HTR-8/SVneo (cell line): Measurements from ENCODE around the gene TRERF1.
A peak's percentile ranks its signal among the peaks of the same experiment; 100 is the strongest.
"Not testable (repeated sequence)": the region's sequence is repeated elsewhere in the genome, so short reads cannot be mapped to it uniquely, and the experiment has no call there.

Source experiments
- DNase-seq: peaks from one replicate; pipeline ENCODE4 v3.0.0; 2011; ENCODE audit warnings: low spot score, mixed read lengths; ENCODE audit not compliant: insufficient read length
- FAIRE-seq: peaks from 2 replicates; lab custom pipeline; 2011; peaks lifted over from hg19 to GRCh38; lab: Jason Lieb, UNC

The TRERF1 gene

DNA sequence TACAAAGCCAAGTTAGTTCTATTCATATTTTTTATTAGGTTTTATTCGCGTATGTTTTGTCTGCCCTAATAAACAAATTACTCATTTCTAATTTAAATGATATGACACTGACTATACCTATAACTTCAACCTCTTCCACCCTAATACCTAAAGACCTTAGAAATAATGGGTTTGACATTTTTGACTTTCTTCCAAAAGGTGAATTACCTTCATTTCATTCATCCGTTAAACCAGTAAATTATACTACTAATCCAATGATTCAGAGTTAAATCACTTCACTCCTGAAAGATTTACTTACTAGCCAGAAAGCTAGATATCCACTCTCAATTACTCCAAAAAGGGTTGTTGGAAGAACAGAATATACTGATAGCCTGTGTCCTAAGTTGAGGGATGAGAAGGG is 239.3 kb downstream of the TRERF1 start:
- no peak for FAIRE-seq
- no peak for DNase-seq

DNA sequence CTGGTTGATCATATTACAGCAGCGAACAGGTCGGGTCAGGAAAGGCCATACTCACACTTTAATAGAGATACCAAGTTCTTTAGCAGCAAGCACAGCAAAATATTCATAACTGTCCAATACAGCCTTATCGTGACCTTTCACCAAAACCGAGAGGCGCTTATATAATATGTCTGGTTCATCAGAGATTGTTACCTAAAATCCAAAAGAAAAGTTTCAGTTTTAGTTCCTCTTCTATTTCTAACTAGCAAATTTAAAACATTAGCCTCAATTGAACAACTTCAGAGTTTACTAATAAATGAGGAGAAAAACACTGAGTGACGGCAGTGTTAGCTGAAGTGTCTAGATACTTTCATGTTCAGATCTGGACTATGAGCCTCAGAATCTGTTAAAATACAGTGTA is 240.0 kb downstream of the TRERF1 start:
- DNase-seq (no peak), FAIRE-seq (no peak)

DNA sequence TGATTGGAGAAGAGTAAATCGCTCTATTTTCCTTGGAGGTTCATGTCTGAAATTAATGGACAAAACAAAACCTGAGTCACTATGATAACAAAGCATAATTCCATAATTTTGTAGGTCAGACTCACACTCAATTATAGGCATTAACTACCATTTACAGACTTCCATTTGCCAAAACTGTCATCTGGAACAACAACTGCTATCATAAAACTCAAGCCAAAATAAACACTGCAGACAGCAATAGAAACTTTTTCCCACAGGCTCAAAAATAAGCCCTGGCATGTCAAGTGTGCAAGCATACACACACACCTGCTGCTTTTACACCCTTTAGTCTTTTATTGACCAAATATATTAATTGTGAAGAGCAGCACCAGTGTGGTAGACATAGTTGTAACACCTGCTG is 241.2 kb downstream of the TRERF1 start:
- FAIRE-seq, result no peak

DNA sequence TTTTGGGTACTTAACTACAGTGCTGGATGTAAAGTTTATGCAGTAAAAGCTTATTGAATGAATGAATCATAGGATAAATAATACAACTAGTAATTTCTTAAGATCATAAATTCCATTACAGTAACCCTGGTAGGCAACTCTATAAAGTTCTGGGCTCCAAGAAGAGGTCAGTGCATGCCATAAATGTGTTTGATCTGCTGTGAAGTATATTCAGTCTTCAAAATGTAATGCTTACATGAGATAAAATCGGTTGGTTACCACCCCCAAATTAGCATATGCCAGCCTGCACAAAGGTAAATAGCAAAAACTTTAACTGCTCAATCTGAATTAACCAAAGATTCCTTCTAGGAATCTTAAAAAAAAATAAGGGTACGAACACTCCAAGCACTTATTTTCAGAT is 244.2 kb downstream of the TRERF1 start:
- not testable (repeated sequence) for DNase-seq, FAIRE-seq

More for the DNA sequence above, 241.2 kb downstream of the TRERF1 start:
- no peak for DNase-seq

DNA sequence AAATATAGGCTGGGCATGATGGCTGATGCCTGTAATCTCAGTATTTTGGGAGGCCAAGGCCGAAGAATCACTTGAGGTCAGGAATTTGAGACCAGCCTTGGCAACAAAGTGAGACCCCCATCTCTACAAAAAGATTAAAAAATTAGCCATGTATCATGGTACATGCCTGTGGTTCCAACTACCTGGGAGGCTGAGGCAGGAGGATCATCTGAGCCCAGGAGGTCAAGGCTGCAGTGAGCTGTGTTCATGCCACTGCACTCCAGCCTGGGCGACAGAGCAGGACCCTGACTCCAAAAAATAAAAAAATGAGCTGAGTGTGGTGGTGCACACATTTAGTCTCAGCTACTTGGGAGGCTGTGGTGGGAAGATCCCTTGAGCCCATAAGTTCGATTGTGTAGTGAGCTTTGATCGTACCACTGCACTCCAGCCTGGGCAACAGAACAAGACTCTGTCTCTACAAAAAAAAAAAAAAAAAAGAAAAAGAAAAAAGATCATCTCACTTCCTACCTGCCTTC is 246.9 kb downstream of the TRERF1 start:
- no peak for DNase-seq
- no peak for FAIRE-seq

DNA sequence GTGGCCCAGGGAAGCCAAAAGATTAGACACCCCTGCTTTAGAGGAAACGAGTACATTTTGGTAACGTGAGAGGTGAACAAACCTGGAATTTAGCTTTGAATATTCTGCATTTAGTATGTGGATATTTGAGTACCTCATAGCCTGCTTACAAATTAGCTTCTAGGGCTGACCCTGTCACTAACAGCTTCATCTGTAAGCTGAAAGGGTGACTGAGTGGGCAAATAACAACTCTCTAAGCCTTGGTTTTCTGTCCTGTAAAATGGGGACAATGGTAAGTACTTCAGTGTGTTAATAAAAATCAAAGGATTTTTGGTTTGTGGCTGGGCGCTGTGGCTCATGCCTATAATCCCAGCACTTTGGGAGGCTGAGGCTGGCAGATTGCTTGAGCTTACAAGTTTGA is 248.5 kb downstream of the TRERF1 start:
- FAIRE-seq (no peak), DNase-seq (no peak)

DNA sequence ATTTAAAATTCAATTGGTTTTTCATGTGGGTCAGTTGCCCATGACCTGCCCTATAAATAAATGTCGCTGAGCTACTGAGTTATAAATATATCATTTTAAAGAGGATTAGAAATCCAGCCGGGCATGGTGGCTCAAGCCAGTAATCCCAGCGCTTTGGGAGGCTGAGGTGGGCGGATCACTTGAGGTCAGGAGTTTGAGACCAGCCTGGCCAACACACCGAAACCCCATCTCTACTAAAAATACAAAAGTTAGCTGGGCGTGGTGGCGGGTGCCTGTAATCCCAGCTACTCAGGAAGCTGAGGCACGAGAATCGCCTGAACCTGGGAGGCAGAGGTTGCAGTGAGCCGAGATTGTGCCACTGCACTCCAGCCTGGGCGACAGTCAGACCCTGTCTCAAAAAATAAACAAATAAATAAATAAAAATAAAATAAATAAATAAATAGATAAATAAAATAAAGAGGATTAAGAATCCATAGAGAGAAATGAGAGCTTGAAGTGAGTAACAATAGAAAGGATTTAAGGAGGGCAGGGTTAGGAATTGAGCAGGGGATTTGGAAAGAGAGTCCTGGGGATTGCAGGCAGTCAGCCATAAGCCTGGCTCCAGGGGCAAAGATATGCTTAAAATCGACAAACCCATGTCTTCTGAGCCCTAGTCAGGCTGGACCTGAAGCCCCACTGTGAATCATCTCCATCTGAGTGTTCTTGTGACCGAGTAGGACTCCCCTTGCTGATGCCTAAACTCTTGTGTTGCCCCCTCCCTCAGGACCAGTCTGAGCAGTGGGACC is 249.4 kb downstream of the TRERF1 start:
- not testable (repeated sequence) for FAIRE-seq

DNA sequence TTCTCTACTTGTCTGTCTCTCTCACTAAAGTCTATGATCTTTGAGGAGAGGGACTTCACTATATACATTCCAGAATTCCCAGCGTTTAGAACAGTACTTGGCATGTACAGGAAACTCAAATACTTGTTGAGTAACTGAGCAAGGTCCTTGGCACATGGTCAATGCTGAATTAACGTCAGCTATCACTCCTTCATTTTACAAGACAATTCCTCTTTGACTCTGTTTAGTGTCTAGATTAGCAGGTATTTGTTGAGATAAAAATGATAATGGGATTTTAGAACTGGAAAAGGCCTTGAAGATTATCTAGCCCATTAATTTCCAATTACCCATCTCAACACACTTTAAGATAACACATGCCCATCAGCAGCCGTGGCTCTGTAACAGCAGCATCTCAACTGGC is 250.3 kb downstream of the TRERF1 start:
- no peak for DNase-seq
- FAIRE-seq, result no peak

More for the DNA sequence above, 249.4 kb downstream of the TRERF1 start:
- not testable (repeated sequence) for DNase-seq

DNA sequence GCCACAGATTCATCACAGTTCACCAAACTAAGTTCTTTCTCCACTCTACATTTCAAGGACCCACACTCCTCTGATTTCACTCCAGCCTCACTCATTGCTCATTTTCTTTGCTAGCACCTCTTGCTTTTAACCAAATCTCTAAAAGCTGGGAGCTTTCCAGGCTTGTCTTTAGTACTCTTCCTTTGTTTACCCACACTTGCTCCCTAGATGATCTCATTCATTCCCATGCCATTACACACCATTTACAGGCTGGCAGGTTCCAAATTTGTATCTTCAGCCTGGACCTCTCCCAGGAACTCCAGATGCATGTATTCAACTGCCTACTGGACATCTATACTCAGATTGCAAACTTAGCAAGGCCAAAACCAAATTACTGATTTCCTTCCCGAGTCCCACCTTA is 251.7 kb downstream of the TRERF1 start:
- DNase-seq (no peak), FAIRE-seq (no peak)

DNA sequence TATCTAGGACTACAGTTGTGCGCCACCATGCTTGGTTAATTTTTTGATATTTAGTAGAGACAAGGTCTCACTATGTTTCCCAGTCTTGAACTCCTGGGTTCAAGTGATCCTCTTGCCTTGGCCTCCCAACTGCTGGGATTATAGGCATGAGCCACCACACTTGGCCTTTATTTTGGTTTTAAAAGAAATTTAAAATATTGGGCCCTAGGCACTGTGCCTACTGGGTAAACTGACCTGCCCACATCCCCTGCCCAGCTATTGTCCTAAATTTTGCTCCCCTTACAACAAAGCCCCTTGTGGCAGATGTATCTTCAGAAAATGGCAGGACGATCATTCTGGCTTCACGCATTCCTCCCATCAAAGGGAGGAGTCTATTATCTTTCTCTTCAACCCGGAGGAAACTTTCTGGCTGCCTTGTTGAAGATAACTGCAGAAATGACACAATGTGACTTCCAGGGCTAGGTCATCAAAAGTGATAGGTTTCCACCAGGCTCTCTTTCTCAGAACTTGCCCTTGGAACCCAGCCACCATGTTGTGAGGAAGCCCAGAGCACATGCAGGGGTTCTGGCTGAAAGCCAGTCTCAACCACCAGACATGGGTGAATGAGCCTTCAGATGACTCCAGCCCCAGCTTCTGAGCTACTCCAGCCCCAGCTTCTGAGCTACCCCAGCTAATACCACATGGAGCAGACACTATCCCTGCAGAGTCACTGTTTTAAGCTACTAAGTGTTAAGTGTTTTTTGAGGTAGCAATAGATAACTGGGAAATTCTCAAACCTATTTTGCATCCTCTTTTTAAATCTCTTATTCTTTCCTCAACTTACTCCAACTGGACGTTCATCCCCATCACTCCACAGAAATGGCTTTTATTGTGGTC is 252.4 kb downstream of the TRERF1 start:
- DNase-seq (no peak), FAIRE-seq (no peak)

DNA sequence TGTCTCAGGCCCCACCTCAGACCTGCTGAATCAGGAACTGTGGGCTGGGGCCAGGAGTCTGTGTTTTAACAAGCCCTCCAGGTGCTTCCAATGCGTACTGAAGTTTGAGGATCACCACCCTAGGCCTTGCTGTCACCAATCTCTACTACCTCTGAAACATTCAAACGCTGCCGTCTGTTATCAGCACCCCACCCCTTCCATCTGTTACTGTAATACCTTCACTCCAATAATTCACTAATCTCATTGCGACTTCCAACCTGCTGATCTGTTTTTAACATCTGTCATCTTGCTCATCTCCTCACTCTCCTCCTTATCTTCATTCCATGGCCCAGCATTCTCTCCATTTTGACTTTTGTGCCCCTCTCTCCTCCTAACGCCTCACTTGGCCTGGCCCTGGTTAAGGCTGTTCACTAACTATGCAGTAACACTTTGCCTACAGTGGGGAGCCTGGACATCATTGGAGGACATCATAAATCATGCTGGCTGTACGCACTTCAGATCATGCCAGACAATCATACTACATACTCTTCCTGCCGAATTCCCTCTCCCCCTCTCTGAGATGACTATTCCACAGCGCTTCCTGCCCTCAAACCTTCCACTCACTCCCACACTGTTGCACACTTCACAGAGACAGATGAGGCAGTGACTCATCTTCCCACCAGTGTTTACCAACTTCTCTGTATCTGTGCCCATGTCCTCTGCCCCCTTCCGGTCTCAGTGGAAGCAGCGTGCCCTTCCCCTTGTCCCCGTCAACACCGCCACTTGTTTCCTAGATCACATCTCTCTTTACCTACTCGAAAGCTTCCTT is 254.0 kb downstream of the TRERF1 start:
- FAIRE-seq (peak; percentile 83), DNase-seq (peak; percentile 61)

DNA sequence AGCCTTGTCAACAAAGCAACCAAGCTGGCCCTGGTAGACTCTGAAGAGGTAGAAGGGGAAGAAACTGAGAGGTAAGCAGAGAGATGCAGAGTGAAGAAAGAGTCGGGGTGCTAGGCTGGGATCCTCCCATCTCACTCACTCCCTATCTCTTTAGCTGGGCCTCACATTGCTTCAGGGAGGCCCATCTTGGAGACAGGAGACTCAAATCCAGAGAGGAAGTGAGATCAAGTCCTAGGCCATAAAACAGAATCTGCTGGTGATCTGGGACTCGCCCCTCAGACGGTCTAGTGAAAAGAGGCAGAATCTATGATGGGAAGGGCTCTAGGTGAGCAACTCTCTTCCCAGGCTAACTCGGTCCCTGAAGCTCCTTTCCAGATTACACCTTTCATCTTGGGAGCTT is 256.3 kb downstream of the TRERF1 start:
- FAIRE-seq (no peak), DNase-seq (no peak)

DNA sequence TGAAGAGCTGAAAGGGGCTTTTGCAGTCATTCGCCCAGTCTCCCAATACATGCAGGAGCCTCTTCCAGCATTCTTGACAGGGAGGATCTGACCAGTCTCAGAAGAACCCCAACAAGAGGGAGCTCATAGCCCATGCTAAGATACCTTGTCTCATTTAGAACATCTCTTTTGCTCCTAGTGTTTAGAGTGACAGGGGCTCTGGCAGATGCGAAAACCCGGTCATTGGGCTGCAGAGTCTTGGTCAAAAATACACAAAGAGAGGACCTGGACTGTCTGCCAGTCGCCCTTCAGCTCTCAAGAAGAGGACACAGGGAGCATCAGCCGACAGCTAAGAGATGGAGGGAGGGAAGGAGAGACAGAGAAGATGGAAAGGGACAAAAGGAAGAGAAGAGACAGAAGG is 257.7 kb downstream of the TRERF1 start:
- FAIRE-seq (no peak), DNase-seq (no peak)

DNA sequence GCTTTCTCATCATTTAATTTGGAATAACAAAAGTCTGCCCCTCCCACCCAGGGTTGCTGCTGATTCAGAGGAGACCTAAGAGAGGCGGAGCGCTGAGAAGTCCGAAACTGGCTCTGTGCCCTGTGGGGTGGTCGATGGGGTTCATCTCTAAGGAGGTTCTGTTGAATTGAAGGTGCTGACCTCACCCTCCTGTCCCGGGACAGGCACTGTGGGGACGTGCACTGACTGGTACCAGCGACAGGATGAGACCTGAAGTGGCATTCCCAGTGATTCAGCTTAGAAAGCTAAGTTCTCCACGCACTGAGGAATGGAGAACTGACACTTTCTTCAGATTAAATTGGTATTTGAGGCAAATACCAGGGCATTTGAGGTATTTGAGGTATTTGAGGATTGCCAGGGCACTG is 258.2 kb downstream of the TRERF1 start:
- no peak for FAIRE-seq
- DNase-seq, result peak; percentile 46

DNA sequence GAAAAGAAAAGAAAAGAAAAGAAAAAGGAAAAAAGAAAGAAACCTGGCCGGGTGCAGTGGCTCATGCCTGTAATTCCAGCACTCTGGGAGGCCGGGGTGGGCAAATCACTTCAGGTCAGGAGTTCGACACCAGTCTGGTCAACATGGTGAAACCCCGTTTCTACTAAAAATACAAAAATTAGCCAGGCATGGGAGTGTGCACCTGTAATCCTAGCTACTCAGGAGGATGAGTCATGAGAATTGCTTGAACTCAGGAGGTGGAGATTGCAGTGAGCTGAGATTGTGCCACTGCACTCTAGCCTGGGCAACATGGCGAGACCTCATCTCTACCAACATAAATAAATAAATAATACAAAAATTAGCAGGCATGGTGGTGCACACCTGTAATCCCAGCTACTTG is 259.3 kb downstream of the TRERF1 start:
- not testable (repeated sequence) for DNase-seq, FAIRE-seq

DNA sequence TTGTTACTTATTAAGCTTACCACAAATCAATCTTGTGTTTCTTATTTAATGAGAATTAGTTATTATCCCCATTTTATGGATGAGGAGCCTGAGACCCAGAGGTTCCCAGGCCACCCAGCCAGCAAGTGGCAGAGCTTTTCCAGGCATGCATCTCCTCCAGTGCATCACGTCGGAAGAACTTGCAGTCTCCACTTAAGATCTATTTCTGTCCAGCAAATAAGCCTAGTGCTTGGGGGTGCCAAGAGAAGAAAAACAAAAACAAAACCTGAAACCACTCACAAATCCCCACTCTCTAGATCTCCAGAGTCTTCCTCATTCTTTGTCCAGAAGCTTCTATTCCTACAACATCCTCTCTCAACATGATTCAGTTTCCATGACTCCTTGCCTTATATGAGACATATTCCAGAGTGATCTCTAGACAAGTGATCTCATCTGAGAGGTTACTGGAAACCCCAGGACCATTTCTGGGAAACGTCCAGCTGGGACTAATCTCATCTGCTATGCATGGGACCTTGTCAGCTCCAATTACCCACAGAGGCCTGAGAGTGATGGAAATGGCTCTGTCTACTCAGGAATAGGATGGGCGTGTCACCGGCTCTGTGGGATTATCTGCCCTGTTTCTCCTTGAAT is 261.1 kb downstream of the TRERF1 start:
- FAIRE-seq (no peak), DNase-seq (no peak)

DNA sequence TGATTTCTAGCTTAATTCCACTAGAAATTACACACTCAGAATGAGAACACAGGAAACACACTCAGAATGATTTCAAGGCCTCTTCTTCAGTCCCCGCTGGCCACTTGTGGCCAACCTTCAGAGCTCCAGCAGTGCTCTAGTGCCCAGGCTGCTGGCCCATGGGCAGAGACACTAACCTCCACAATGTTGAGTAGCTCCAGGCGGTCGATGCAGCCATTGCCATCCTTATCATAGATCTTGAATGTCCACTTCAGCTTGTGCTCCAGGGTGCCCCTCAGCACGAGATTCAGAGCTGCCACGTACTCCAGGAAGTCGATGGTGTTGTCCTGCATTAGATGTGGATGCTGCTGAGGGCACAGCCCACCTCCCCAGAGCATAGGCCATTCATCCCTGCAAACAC is 263.3 kb downstream of the TRERF1 start:
- DNase-seq, result no peak
- FAIRE-seq, result no peak

DNA sequence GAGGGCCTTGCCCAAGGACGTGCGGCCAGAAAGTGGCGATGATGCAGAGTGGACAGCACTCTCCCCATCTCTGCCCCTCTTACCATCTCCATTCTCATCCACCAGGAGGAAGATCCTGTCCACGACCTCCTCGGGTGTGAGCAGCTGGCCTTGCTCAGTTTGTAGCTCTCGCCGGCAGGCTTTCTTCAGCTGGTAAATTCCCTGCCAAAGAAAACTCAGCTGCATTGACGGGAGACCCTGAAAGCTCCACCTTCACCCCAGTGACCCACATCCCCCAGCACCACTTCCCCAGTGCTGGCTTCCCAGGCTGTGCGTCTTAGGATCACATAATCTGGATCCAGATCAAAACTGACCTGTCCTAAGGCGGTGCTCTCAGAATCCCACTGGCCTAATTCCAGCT is 266.1 kb downstream of the TRERF1 start:
- DNase-seq (no peak), FAIRE-seq (no peak)

DNA sequence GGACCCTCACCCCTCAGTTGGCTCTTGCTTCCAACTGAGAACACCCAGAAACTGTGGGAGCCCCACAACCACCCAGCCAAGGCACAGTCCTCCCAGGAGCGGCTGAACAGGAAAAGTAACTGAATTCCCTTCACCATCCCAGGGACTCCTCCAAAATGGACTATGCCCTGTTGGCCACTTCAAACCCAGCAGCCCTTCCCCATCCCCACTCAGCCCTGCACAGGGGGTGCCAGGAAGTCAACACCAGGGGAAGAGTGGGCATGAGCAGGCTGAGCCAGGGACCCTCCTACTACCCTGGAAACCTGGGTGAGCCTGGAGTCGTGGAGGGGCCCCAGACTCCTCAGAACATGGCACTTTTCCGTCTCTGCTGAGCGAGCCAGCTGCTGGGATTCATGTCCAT is 267.3 kb downstream of the TRERF1 start:
- DNase-seq (no peak), FAIRE-seq (no peak)

DNA sequence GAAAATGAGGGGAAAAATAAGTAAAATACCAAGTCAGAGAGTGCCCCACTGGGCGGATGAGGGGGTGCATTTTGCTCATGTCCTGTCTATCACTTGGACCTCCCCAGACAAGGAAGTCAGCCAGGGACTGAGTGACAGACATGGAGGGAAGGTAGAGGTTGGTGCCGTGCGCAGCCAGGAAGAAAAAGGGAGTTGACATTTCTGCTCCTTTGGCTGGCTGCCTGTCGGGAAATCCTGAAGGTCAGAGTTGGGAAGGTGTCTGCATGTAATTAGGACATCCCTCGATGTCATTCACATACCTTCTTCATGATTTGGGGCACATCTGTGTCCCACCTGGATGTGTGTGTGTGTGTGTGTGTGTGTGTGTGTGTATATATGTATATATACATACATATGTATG is 269.6 kb downstream of the TRERF1 start:
- no peak for FAIRE-seq

More for the DNA sequence above, 269.6 kb downstream of the TRERF1 start:
- no peak for DNase-seq
